Measurements from ENCODE around the gene IL17D. TPM values are rescaled to one million over a fixed set of nuclear protein-coding genes. Genes with fewer than 3 reads are reported as not detected.

Gene IL17D
- total RNA-seq, 4 donors from 2014 or later: 1.1 to 1.4 TPM; not detected in 2

GRCh38 chr13:20754009-20754408 is 50.5 kb downstream of the IL17D start:
- no peak overlapping the region for H3K4me3 ChIP-seq
- H3K27me3 ChIP-seq: no peaks in the 10 kb centered on the region
- TF ChIP-seq CTCF (IDR thresholded peaks at IDR 0.05) (no peak), EP300 (IDR thresholded peaks at IDR 0.05; ENCODE audit: low read depth) (no peak), POLR2AphosphoS5 (IDR thresholded peaks at IDR 0.05) (no peak), POLR2A (IDR thresholded peaks at IDR 0.05) (no peak)
- peaks cover 18 to 21% of the 10 kb centered on the region in 2 donors for H3K9me3 ChIP-seq
- no peaks in the 10 kb centered on the region for H3K4me1 ChIP-seq
- intact Hi-C loops (cut with DNase I; ENCODE audit: low total_unique reads) (no loop called here), in situ Hi-C loops (cut with MboI; ENCODE audit: low pct_ligation_motif_present in 1 of 4, low pct_unique_long_range_greater_than_20kb in 1 of 4, low sequenced_read_pairs in 3 of 4) (no loop called here)
- H3K36me3 ChIP-seq: peaks cover 0 to 4% (median 0%) of the 10 kb centered on the region in 4 donors
- no peak for DNase-seq
- no peak overlapping the region for H3K27ac ChIP-seq

GRCh38 chr13:20760872-20761271 is 57.4 kb downstream of the IL17D start:
- peaks cover 0 to 3% (median 0%) of the 10 kb centered on the region in 4 donors for H3K36me3 ChIP-seq
- H3K9me3 ChIP-seq: peaks cover 0 to 8% of the 10 kb centered on the region in 2 donors
- TF ChIP-seq CTCF (IDR thresholded peaks at IDR 0.05) (no peak), POLR2A (IDR thresholded peaks at IDR 0.05) (no peak)
- no peaks in the 10 kb centered on the region for H3K4me1 ChIP-seq
- no peak overlapping the region for H3K4me3 ChIP-seq
- no peaks in the 10 kb centered on the region for H3K27me3 ChIP-seq
- 63 to 66% methylated on average over 3 of the region's 3 CpGs for WGBS, 2 donors (ENCODE audit: low coverage in 1 of 2)
- H3K27ac ChIP-seq: no peak overlapping the region
- in situ Hi-C loops (cut with MboI; ENCODE audit: low pct_ligation_motif_present in 1 of 4, low pct_unique_long_range_greater_than_20kb in 1 of 4, low sequenced_read_pairs in 3 of 4) (no loop called here), intact Hi-C loops (cut with DNase I; ENCODE audit: low total_unique reads) (no loop called here)
- DNase-seq: no peak

GRCh38 chr13:20767309-20767943 is 63.9 kb downstream of the IL17D start:
- H3K27ac ChIP-seq: no peak overlapping the region
- in situ Hi-C loops (cut with MboI; ENCODE audit: low pct_ligation_motif_present in 1 of 4, low pct_unique_long_range_greater_than_20kb in 1 of 4, low sequenced_read_pairs in 3 of 4) (no loop called here), intact Hi-C loops (cut with DNase I; ENCODE audit: low total_unique reads) (no loop called here)
- TF ChIP-seq POLR2AphosphoS5 (IDR thresholded peaks at IDR 0.05): no peak
- TF ChIP-seq POLR2A (IDR thresholded peaks at IDR 0.05): no peak
- no peak for TF ChIP-seq EP300 (IDR thresholded peaks at IDR 0.05; ENCODE audit: low read depth)
- no peak for TF ChIP-seq CTCF (IDR thresholded peaks at IDR 0.05)
- peaks cover 0 to 6% of the 10 kb centered on the region in 2 donors for H3K9me3 ChIP-seq
- no peaks in the 10 kb centered on the region for H3K27me3 ChIP-seq
- H3K4me1 ChIP-seq: peaks cover 0 to 6% (median 2%) of the 10 kb centered on the region in 4 donors
- H3K4me3 ChIP-seq: no peak overlapping the region
- WGBS, 2 donors (ENCODE audit: low coverage in 1 of 2): 89 to 95% methylated on average over 2 of the region's 2 CpGs
- no peak for DNase-seq
- peaks cover 0 to 5% (median 0%) of the 10 kb centered on the region in 4 donors for H3K36me3 ChIP-seq

GRCh38 chr13:20769091-20769490 is 65.6 kb downstream of the IL17D start:
- no peak for DNase-seq
- peaks cover 0 to 5% (median 0%) of the 10 kb centered on the region in 4 donors for H3K36me3 ChIP-seq
- TF ChIP-seq CTCF (IDR thresholded peaks at IDR 0.05) (no peak), POLR2A (IDR thresholded peaks at IDR 0.05) (no peak), POLR2AphosphoS5 (IDR thresholded peaks at IDR 0.05) (no peak), EP300 (IDR thresholded peaks at IDR 0.05; ENCODE audit: low read depth) (no peak)
- 46 to 63% methylated on average over 2 of the region's 2 CpGs for WGBS, 2 donors (ENCODE audit: low coverage in 1 of 2)
- in situ Hi-C loops (cut with MboI; ENCODE audit: low pct_ligation_motif_present in 1 of 4, low pct_unique_long_range_greater_than_20kb in 1 of 4, low sequenced_read_pairs in 3 of 4): no loop called here
- H3K9me3 ChIP-seq: peaks cover 0 to 6% of the 10 kb centered on the region in 2 donors
- no peak overlapping the region for H3K27ac ChIP-seq
- H3K4me3 ChIP-seq: no peak overlapping the region
- peaks cover 0 to 12% (median 8%) of the 10 kb centered on the region in 4 donors for H3K4me1 ChIP-seq
- intact Hi-C loops (cut with DNase I; ENCODE audit: low total_unique reads): no loop called here
- no peaks in the 10 kb centered on the region for H3K27me3 ChIP-seq

Measured in transverse colon (tissue), 4 donors.